ENCODE measurements around the gene PUS7L.

DNA sequence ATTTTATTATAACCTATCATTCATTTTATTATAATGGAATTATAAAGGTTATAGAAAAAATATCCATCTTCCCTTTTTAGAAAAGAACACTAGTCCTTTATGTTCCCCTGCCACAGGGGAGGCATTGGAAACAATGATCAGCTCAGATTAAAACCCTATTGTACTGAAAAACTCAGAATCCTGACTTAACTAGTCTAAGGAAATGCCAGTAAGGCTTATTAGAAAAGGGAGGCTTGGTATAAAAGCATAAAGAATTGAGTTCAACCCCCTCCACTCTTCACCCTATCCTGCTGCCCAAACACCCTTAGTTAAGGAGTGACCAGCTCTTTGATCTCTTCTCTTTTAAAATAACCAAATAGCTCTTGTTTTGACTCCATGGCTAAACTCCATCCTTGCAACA lies 36.0 kb downstream of the PUS7L start:
- TF ChIP-seq CTCF (conservative IDR thresholded peaks at IDR 0.05; ENCODE audit: low read length), result no peak
- TF ChIP-seq EZH2phosphoT487 (IDR thresholded peaks at IDR 0.05; ENCODE audit: borderline replicate concordance), result no peak
